BJ (cell line): ENCODE measurements around the gene LENG8. TPM values are rescaled to one million over a fixed set of nuclear protein-coding genes. Genes with fewer than 3 reads are reported as not detected.

ENCODE experiments used
- CTCF ChIA-PET: fragments of 350-600 bp; formaldehyde crosslinking; extraction: SDS; loops from one replicate; lab custom pipeline; 2021; ENCODE audit warnings: antibody characterized with exemption, inconsistent platforms; lab: Yijun Ruan, JAX
- POLR2A ChIA-PET: fragments of 300-600 bp; sonication (Branson Sonifier 250); formaldehyde crosslinking; extraction: SDS; loops from one replicate; lab custom pipeline; 2021; ENCODE audit warnings: antibody characterized with exemption; lab: Charles Lee
- DNase-seq: peaks from one replicate; pipeline ENCODE4 v3.0.0-alpha.2; 2011; ENCODE audit warnings: low read depth
- H3K27me3 ChIP-seq: 2 replicates; pipeline ENCODE4 v1.6.0; 2011; ENCODE audit warnings: low read length; ENCODE audit not compliant: control insufficient read depth, insufficient read depth
- H3K36me3 ChIP-seq: 2 replicates; pipeline ENCODE4 v1.5.1; 2011; ENCODE audit warnings: low read length; ENCODE audit not compliant: control insufficient read depth, insufficient read depth
- H3K4me3 ChIP-seq: 2 replicates; pipeline ENCODE4 v1.5.1; 2011; ENCODE audit warnings: low read depth, mild to moderate bottlenecking, control low read depth, low read length
- polyA plus RNA-seq: library from polyadenylated mRNA; depleted of rRNA; stranded (reverse); fragments of >200 nt; gene quantifications from 2 replicates; pipeline ENCODE4 v1.2.3, GENCODE V29; 2011
- TF ChIP-seq, protein P1 (sequence below): IDR thresholded peaks from 2 replicates; pipeline ENCODE4 v1.5.1; 2011; ENCODE audit warnings: low read depth, mild to moderate bottlenecking, control low read depth, inconsistent platforms, low read length, moderate library complexity; ENCODE audit not compliant: insufficient read depth

Gene LENG8
- polyA plus RNA-seq, 1 experiment, result 39.5 TPM

- ChIA-PET CTCF (interaction anchor here (0.9 to 1.9 kb wide), 2 partner anchors 8 to 16 kb away, joined by 3 to 11 read pairs; partner anchors contain the start of gene LENG9), POLR2A (no interaction called here)
- TF ChIP-seq, protein P1, sequence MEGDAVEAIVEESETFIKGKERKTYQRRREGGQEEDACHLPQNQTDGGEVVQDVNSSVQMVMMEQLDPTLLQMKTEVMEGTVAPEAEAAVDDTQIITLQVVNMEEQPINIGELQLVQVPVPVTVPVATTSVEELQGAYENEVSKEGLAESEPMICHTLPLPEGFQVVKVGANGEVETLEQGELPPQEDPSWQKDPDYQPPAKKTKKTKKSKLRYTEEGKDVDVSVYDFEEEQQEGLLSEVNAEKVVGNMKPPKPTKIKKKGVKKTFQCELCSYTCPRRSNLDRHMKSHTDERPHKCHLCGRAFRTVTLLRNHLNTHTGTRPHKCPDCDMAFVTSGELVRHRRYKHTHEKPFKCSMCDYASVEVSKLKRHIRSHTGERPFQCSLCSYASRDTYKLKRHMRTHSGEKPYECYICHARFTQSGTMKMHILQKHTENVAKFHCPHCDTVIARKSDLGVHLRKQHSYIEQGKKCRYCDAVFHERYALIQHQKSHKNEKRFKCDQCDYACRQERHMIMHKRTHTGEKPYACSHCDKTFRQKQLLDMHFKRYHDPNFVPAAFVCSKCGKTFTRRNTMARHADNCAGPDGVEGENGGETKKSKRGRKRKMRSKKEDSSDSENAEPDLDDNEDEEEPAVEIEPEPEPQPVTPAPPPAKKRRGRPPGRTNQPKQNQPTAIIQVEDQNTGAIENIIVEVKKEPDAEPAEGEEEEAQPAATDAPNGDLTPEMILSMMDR, result no peak
- Histone ChIP-seq H3K4me3 (no peak overlapping the region), H3K27me3 (no peaks in the 10 kb centered on the region), H3K36me3 (peaks cover 75% of the 10 kb centered on the region)
- DNase-seq, result no peak
Observed at GRCh38 chr19:54454781-54455675, 6.0 kb downstream of the LENG8 start.

- CTCF ChIA-PET, result no interaction called here
- TF ChIP-seq, protein P1, result no peak
- DNase-seq, result no peak
- Histone ChIP-seq H3K4me3 (no peak overlapping the region), H3K27me3 (no peaks in the 10 kb centered on the region), H3K36me3 (peaks cover 81% of the 10 kb centered on the region)
- POLR2A ChIA-PET, result no interaction called here
Observed at GRCh38 chr19:54455786-54456422, 6.9 kb downstream of the LENG8 start.

- ChIA-PET POLR2A (no interaction called here), CTCF (no interaction called here)
- peaks cover 83% of the 10 kb centered on the region for H3K36me3 ChIP-seq
- no peak for DNase-seq
- TF ChIP-seq, protein P1, result no peak
- no peak overlapping the region for H3K4me3 ChIP-seq
- no peaks in the 10 kb centered on the region for H3K27me3 ChIP-seq
Observed at GRCh38 chr19:54456423-54457373, 7.7 kb downstream of the LENG8 start.

DNA sequence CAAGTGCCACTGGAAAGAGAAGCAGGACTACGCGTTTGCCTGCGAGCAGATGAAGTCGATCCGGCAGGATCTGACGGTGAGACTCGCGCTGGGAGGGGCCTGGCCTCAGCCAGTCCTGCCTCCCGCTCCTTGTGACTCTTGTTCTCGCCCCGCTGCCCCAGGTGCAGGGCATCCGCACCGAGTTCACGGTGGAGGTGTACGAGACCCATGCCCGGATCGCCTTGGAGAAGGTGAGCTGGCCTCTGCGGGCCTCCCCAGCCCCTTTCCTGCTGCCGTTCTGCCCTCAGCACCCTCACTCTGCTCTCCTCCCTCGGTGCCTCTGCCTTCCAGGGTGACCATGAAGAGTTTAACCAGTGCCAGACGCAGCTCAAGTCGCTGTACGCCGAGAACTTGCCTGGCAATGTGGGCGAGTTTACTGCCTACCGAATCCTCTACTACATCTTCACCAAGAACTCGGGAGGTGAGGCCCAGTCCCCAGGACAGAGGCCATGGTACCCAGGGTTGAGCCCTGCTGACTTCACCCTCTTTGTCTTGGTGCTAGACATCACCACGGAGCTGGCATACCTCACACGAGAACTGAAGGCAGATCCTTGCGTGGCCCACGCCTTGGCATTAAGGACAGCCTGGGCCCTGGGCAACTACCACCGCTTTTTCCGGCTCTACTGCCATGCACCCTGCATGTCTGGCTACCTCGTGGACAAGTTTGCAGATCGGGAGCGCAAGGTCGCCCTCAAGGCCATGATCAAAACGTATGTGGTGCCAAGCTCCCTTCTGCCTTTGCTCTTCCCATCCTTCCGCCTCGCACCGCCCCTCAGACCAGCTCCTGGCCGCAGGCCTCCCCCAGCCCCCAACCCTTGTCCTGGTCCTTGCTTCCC, 9.0 kb downstream of the LENG8 start:
- H3K36me3 ChIP-seq, result peaks cover 73% of the 10 kb centered on the region
- no peaks in the 10 kb centered on the region for H3K27me3 ChIP-seq
- no peak overlapping the region for H3K4me3 ChIP-seq
- ChIA-PET POLR2A (no interaction called here), CTCF (no interaction called here)
- TF ChIP-seq, protein P1, result no peak
- DNase-seq, result no peak
